Measurements from ENCODE around the gene NAB1. TPM values are rescaled to one million over a fixed set of nuclear protein-coding genes. Genes with fewer than 3 reads are reported as not detected.

Gene NAB1
- total RNA-seq, 1 experiment from 2014 or later = 17.0 TPM

DNA sequence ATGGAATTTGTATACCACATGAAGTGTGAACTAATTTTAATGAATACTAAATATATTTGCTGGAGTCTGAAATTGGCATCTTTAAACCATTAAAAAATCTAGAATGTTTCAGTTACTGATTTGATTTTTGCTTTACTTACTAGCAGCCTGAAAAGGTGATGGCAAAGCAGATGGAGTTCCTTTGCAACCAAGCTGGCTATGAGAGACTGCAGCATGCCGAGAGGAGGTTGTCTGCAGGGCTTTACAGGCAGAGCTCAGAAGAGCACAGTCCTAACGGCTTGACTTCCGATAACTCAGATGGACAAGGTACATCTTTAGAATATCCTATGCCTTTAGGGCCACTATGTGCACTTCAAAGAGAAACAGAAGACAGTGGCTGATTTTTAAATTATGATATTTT lies 36.5 kb downstream of the NAB1 start:
- Histone ChIP-seq H2AFZ (no peak overlapping the region), H3K4me1 (replicated peaks; ENCODE audit: insufficient read depth) (no peaks in the 10 kb centered on the region), H3K27me3 (ENCODE audit: insufficient read depth, low read depth) (no peaks in the 10 kb centered on the region), H3K9me2 (ENCODE audit: insufficient read depth) (no peaks in the 10 kb centered on the region), H3K4me2 (no peak overlapping the region), H4K20me1 (ENCODE audit: insufficient read depth) (no peaks in the 10 kb centered on the region), H3K36me3 (ENCODE audit: low read depth) (no peaks in the 10 kb centered on the region), H3K79me2 (ENCODE audit: low read depth) (no peaks in the 10 kb centered on the region), H3K9me3 (ENCODE audit: insufficient read depth, low read depth) (no peaks in the 10 kb centered on the region), H3K27ac (no peak overlapping the region), H3F3A (ENCODE audit: insufficient read depth, low read depth) (no peaks in the 10 kb centered on the region; the same call in 1 of the 2 replicates), H3K4me3 (no peak overlapping the region)
- CTCF ChIA-PET = no interaction called here
- DNase-seq = no peak
- intact Hi-C loops (cut with micrococcal nuclease; ENCODE audit: unreplicated experiment) = no loop called here
- no TSS peak for BruUV-seq (replicated peaks)
- POLR2A ChIA-PET (ENCODE audit: unreplicated experiment) = no interaction called here
- no peak for TF ChIP-seq EZH2 (IDR thresholded peaks at IDR 0.05; ENCODE audit: low read depth)
- TF ChIP-seq, protein P1, sequence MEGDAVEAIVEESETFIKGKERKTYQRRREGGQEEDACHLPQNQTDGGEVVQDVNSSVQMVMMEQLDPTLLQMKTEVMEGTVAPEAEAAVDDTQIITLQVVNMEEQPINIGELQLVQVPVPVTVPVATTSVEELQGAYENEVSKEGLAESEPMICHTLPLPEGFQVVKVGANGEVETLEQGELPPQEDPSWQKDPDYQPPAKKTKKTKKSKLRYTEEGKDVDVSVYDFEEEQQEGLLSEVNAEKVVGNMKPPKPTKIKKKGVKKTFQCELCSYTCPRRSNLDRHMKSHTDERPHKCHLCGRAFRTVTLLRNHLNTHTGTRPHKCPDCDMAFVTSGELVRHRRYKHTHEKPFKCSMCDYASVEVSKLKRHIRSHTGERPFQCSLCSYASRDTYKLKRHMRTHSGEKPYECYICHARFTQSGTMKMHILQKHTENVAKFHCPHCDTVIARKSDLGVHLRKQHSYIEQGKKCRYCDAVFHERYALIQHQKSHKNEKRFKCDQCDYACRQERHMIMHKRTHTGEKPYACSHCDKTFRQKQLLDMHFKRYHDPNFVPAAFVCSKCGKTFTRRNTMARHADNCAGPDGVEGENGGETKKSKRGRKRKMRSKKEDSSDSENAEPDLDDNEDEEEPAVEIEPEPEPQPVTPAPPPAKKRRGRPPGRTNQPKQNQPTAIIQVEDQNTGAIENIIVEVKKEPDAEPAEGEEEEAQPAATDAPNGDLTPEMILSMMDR (conservative IDR thresholded peaks at IDR 0.05) = no peak

DNA sequence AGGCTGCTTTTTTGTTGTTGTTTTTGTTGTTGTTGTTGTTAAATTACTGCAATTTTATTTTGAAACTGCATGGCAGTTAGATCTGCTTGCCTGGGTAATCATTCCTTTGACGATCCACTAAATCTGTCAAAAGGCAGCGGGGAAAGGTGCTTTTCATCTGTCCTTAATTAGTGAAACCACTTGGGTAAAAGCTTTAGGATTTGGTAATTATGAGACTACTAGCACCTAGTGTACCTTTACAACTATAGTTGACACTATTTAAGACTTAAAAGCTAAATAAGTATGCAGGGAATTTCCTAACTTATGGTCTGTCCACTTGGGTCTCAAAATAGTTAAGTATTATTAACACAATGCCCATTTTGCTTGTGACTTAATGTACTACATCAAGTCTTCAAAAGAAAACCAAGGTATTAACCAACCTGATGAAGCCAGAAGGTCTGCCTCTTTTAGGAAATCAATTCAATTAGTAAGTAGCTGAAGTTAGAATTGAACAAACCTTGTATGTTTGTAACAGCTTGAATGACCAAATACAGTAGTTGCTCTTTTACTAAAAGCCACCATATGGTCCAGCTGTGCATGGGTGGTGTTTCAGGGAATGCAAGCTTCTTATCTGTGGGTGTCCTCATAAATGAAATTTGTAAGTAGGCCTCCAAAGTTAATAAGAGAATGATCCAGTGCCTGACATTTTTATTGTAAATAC lies 44.8 kb downstream of the NAB1 start:
- no peaks in the 10 kb centered on the region for H4K20me1 ChIP-seq (ENCODE audit: insufficient read depth)
- H3K4me2 ChIP-seq = no peak overlapping the region
- no peak for DNase-seq
- no peaks in the 10 kb centered on the region for H3K27me3 ChIP-seq (ENCODE audit: insufficient read depth, low read depth)
- H3K79me2 ChIP-seq (ENCODE audit: low read depth) = no peaks in the 10 kb centered on the region
- no peaks in the 10 kb centered on the region for H3K9me2 ChIP-seq (ENCODE audit: insufficient read depth)
- intact Hi-C loops (cut with micrococcal nuclease; ENCODE audit: unreplicated experiment) = no loop called here
- no peaks in the 10 kb centered on the region for H3F3A ChIP-seq (ENCODE audit: insufficient read depth, low read depth)
- ChIA-PET CTCF (no interaction called here), POLR2A (ENCODE audit: unreplicated experiment) (no interaction called here)
- no TSS peak for BruUV-seq (replicated peaks)
- H3K4me1 ChIP-seq (replicated peaks; ENCODE audit: insufficient read depth) = no peaks in the 10 kb centered on the region
- H2AFZ ChIP-seq = no peak overlapping the region
- H3K27ac ChIP-seq = no peak overlapping the region
- no peaks in the 10 kb centered on the region for H3K9me3 ChIP-seq (ENCODE audit: insufficient read depth, low read depth)
- TF ChIP-seq, protein P1 (conservative IDR thresholded peaks at IDR 0.05) = no peak
- TF ChIP-seq EZH2 (IDR thresholded peaks at IDR 0.05; ENCODE audit: low read depth) = no peak
- H3K4me3 ChIP-seq = no peak overlapping the region
- no peaks in the 10 kb centered on the region for H3K36me3 ChIP-seq (ENCODE audit: low read depth)

DNA sequence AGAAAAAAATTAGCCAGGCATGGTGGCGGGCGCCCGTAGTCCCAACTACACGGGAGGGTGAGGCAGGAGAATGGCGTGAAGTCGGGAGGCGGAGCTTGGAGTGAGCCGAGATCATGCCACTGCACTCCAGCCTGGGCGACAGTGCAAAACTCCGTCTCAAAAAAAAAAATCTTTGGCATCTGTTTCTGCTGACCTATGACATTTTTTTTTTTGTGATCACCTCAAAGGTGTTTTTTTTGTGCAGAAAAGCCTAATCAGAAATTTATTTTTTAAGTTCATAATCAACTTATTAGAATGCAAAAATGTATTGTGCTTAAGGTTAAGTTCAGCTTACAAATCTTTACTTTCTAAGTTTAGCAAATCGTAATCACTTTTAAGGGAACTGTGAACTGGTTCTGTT lies 45.6 kb downstream of the NAB1 start:
- Histone ChIP-seq H3K36me3 (ENCODE audit: low read depth) (no peaks in the 10 kb centered on the region), H3K27me3 (ENCODE audit: insufficient read depth, low read depth) (no peaks in the 10 kb centered on the region), H3K4me2 (no peak overlapping the region), H3K79me2 (ENCODE audit: low read depth) (no peaks in the 10 kb centered on the region), H3K4me3 (no peak overlapping the region), H3K27ac (no peak overlapping the region), H3K9me2 (ENCODE audit: insufficient read depth) (no peaks in the 10 kb centered on the region), H3K4me1 (replicated peaks; ENCODE audit: insufficient read depth) (no peaks in the 10 kb centered on the region), H2AFZ (no peak overlapping the region), H4K20me1 (ENCODE audit: insufficient read depth) (no peaks in the 10 kb centered on the region), H3F3A (ENCODE audit: insufficient read depth, low read depth) (no peaks in the 10 kb centered on the region), H3K9me3 (ENCODE audit: insufficient read depth, low read depth) (no peaks in the 10 kb centered on the region)
- TF ChIP-seq, protein P1 (conservative IDR thresholded peaks at IDR 0.05) = no peak
- POLR2A ChIA-PET (ENCODE audit: unreplicated experiment) = no interaction called here
- BruUV-seq (replicated peaks) = no TSS peak
- DNase-seq = no peak
- intact Hi-C loops (cut with micrococcal nuclease; ENCODE audit: unreplicated experiment) = no loop called here
- CTCF ChIA-PET = no interaction called here

Data from PC-9 (cell line).